Frontal cortex (tissue), 4 donors: ENCODE results near the gene TACC2. TPM values are rescaled to one million over a fixed set of nuclear protein-coding genes. Genes with fewer than 3 reads are reported as not detected.

Experiments used
- DNase-seq, 2 donors: peaks; one replicate each; pipeline ENCODE4 v3.0.0; 2012; ENCODE audit warnings: low spot score in 2 of 2
- FAIRE-seq: peaks from 2 replicates; lab custom pipeline; 2012; peaks lifted over from hg19 to GRCh38; lab: Jason Lieb, UNC
- total RNA-seq: library from RNA; depleted of rRNA; stranded (reverse); fragments of >200 nt; gene quantifications from one replicate; pipeline ENCODE4 v1.2.3, GENCODE V29; 2014
- donor health status: control.
- donor health status: control.
- donor health status: control.

The TACC2 gene
- total RNA-seq, 1 donor from 2014 or later = 14.7 TPM

- FAIRE-seq = no peak
- peak; percentile 55 to 70 for DNase-seq
Observed at GRCh38 chr10:122113161-122113944, 124.4 kb downstream of the TACC2 start.

DNA sequence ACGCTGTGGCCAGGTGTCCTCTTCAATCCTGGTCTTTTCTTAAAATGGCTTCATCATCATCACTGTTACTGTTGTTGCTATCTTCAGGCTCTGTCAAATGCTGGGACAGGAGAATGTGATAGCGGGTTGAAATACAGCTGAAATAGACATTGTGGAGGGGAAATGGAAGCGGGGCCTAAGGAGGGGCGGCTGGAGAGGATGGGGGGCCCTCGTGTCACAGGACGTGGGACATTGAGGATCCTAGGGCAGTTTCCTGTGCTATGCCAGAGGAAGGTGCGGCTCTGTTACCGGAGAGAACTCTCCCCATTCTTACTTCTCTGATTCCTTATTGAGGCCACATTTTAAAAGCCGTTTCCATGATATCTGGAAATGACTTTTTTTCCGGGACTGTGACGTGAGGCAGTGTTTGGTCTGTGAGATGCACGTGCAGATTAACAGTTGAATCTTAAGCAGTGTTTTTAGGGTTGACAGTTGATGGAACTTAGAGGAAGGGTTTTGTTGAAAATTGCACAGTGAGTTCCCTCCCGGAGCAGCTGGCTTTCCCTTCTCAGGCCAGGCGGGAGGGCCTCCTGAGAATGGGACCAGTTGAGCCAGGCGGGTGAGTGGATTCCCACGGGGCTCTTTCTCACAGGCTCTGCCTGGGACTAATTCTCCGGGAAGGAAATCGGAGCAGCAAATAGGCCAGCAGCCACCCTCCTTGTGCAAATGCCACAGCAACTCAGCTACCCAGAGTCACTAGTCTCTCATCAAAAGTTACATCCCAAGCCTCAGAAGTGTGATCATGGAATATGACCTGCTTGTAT, 125.2 kb downstream of the TACC2 start:
- FAIRE-seq (no peak), DNase-seq (no peak)

GRCh38 chr10:122115874-122116273, 126.9 kb downstream of the TACC2 start:
- DNase-seq (no peak), FAIRE-seq (no peak)

DNA sequence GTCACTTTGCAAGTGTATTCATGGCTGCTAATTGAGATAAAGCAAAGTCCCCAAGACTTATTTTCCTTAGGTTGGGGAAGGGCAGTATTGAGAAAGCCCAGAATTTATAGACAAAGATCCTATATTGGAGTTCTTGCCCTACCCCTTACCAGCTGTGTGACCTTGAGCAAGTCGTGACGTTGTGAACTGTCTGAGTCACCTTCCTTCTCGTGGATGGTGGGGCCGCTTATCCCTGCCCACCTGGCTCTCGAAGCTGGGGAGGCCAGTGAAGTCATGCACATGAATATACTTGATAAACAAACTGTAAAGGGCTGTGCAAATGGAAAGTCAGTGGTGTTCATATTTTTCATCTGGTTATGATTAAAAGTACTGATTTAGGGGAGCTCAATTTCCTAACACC, 127.4 kb downstream of the TACC2 start:
- DNase-seq (no peak), FAIRE-seq (no peak)

- no peak for FAIRE-seq
- DNase-seq = no peak
Observed at GRCh38 chr10:122117475-122117874, 128.5 kb downstream of the TACC2 start.

DNA sequence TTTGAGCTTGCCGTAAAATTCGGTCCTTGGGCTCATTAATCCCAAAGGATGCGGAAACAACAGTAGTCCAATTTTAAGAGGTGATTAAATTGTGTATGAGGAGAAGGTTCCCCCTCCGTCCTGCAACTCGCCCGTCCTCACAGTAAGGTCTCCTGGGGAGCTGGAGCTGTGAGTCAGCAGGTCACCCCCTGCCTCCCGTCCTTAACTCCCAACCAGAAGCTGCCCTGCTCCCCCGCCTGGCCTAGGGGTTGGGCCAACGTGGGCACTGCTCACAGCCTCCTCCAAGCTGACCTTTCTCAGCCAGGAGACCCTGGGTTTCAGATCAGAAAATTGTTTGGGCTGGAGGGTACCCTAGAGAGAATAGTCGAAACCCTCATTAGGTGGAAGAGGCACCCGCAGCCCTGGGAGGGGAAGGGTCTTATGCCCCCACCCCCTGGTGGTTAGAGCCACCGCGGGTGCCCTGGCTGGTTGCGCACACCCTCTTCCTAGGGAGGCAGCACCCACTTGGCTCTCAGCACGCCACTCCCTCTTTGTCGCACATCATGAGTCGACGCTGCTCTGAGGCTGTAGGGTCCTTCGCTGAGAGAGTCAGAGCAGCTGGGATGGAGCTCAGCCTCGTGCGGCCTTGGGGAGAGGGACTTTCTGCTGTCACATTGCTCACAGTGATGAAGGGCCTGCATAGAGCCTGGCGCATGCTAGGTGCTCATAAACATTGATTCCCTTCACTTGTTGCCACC, 131.2 kb downstream of the TACC2 start:
- DNase-seq (no peak), FAIRE-seq (no peak)

- DNase-seq (no peak), FAIRE-seq (no peak)
Observed at GRCh38 chr10:122121059-122121458, 132.1 kb downstream of the TACC2 start.

DNA sequence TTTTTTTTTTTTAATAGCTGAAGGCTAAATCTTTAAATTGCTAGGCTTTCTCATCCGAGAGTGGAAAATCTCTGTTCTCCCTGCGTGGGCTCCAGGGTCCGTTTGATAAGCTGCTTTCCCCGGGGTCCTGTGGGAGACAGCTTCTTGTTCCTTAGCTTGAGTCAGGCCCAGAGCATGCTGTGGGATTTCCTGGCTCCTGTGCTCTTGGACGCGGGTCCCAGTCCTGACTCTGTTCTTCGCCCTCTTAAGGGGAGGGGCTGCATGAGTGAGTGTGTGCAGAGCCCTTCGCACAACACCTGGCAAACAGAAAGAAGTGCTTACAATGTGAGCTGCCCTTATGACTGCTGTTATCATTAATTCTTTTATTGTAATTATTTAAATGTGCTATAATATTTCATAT, 133.5 kb downstream of the TACC2 start:
- no peak for FAIRE-seq

GRCh38 chr10:122123186-122123585, 134.2 kb downstream of the TACC2 start:
- FAIRE-seq (no peak), DNase-seq (no peak)

More for the DNA sequence above, 133.5 kb downstream of the TACC2 start:
- DNase-seq = no peak

DNA sequence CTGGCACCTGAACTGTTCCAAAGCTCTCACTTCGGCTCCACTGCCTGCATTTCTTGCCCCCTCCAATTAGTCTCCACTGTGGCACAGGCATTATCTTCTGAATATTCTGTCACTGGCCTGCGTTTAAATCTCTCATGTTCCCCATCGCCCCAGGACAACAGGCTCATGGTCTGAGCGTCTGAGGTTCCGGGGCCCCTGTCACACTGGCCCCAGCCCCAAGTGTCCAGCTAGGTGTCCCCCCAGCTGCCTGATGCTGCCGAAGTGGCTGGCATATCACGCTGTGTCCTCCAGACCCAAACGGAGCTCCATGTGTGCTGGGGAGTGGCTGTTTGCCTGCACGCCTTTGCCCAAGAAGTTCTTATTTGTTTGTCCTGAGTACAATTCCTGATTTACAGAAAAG, 135.4 kb downstream of the TACC2 start:
- FAIRE-seq (no peak), DNase-seq (no peak)

DNA sequence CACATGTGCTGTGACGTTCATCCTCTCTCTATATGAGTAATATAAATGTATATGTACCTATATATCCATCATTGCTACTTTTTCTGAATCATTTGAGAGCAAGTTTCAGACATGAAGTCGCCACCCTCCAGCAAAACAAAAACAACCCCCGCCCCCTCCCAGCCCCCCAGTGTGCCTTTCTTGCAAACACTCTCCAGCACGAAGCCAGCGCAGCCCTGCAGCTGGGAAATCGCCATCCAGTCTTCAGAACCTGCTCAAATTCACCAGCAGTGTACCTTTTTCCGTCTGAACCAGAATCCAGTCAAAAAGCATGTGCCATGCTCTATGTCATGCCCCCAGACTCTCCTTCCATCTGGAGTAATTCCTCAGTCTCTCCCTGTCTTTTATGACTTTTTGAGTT, 135.8 kb downstream of the TACC2 start:
- no peak for FAIRE-seq
- no peak for DNase-seq

DNA sequence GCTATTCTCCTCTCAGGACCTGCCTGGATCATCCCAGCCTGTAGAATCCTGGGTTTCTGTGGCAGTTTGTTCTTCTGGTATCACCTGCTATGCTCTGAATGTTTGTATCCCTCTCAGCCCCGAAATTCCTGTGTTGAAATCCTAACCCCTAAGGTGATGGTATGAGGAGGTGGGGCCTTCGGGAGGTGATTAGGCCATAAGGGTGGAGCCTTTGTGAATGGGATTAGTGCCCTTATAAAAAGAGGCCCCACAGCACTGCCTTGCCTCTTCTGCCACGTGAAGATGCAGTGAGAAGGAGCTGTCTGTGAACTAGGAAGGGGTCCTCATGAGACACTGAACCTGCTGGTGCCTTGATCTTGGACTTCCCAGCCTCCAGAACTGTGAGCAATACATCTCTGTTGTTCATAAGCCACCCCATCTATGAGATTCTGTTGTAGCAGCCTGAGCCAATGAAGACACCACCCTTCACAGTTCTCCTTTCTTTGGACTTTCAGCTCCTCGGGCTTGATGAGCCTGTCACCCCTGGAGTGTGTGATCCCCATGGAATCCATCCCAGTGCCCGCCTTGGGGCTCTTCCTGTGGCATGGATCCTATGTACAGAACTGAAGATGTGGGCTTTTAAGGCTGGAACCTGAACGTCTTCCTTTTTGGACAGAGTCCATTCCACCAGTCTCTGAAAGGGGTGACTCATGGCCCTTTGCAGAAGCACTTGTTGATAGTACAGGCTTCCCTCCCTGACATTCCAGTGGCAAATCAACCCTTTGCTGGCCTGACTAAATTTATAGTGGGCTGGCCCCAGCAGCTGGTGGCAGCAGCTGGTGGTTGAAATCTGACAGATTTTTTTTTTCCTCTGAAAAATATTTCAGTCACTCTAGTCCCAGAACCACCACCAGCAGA, 138.0 kb downstream of the TACC2 start:
- FAIRE-seq = no peak
- no peak for DNase-seq

DNA sequence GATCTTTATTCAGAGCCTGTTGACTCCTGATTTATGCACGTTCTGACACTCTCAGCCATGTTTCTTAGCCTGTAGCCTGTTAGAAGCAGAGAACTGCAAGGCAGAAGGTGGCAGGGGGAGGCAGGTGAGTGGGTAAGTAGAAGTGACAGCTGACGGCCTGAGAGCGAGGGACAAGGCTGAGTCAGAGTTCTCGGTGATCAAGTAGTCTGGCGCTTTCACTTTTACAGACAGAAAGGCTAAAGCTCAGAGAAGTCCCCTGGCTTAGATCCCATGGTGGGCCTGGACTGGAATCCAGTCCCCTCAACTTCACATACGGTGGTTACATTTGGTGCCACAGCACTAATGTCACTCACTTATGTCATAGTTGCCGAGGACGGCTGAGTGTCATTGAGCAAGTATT, 139.0 kb downstream of the TACC2 start:
- no peak for DNase-seq
- no peak for FAIRE-seq

DNA sequence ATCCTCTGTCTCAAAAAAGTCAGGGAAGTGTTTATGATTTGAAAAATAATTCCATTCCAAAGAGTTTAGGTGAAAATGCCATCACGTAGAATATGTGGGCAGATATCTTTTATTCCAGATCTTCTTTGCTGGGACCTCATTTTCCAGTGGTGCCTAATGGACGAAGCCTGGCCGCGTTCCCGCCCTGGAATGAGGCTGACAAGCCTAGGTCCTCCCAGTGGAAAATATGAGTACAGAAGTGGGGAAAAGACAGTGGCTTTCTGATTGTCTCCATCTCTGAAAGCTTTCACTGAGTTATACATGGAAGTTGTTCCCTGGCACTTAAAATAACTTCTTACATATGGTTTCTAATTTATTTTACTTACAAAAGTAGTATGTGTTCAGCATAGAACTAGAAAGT, 139.4 kb downstream of the TACC2 start:
- FAIRE-seq (no peak), DNase-seq (no peak)

DNA sequence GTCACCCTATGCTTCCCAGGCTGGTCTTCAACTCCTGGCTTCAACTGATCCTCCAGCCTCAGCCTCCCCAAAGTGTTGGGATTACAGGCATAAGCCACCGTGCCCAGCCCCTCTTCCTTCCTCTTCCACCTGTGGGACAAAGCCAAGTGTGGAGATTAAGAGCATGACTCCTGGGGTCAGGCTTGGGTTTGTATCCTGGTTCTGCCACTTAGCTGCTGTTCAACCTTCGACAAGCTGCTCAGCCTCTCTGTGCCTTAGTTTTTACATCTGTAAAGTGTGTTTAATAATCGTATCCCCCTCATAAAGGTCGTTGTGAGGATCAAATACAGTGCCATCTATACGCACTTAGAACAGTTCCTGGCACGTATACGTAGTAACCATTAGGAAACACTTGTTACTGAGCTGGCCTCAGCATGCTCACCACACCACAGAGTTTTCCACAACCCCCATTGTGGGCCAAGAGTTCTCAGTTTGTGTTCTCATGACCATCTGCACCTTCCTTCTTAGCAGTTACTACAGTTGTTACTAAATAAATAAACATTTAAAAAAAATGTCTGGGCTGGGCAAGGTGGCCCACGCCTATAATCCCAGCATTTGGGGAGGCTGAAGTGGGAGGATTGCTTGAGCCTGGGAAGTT, 141.6 kb downstream of the TACC2 start:
- FAIRE-seq (no peak), DNase-seq (no peak)

GRCh38 chr10:122132331-122132755, 143.4 kb downstream of the TACC2 start:
- DNase-seq (no peak), FAIRE-seq (no peak)

DNA sequence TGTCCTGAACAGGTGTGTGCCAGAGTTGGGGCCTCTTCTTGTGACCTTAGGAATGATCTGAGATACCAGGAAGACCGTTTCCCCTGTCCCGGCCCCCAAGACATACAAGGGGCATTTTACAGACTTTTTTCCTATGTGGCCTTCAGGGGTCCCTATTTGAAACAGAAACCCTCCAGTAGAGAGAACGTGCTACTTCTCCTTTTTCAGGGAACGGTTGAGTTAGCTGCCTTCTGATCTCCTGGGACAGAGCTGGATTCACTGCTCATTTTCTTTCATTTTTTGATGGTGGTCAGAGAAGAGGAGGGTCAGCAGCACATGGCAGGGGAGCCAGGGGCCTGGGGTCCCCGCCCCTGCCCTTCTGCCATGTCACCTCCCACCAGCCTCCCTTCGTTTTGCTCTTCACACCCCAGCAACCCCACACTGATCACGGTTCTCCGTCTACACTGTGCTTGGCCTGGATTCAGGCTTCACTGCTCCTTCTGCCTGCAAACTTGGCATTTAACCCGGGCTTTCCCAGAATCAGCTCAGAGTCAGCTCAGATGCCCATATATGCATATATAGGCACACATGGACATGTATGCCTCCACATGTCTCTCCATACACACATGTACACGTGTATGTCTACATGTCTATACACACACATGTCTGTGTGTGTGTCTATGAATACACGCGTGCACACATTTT, 144.1 kb downstream of the TACC2 start:
- DNase-seq (no peak), FAIRE-seq (no peak)

- no peak for DNase-seq
- no peak for FAIRE-seq
Observed at GRCh38 chr10:122135251-122136025, 146.5 kb downstream of the TACC2 start.
